ENCODE data around the gene CADM2. TPM values are rescaled to one million over a fixed set of nuclear protein-coding genes. Genes with fewer than 3 reads are reported as not detected.
A peak's percentile ranks its signal among the peaks of the same experiment; 100 is the strongest.

The CADM2 gene
- total RNA-seq, 1 donor from 2014 or later, result 2.9 TPM

DNA sequence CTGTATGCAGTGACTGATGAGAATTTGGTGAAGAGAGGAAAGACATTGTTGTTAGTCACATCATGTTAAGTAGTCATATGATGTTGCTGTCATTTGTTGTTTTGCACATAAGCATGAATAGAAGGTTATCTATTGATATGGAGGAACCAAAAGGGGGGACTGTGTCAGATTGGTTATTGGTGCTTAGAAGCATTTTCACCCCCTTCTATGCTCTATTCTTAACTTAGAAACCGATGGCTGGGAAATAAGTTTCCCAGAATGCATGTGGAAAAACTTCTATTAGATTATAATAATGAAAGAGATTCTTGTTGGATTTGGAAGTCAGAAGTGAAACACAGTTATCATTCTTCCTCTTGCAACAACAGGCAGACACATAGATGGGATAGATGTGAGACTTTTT lies 33.2 kb upstream of the CADM2 start:
- FAIRE-seq (no peak), DNase-seq (ENCODE audit: low read depth) (no peak)
- Histone ChIP-seq H3K27ac (ENCODE audit: low read depth, low read length) (no peak overlapping the region), H3K9ac (ENCODE audit: low read length) (no peak overlapping the region), H3K27me3 (ENCODE audit: insufficient read depth, low read length) (no peaks in the 10 kb centered on the region), H3K79me2 (ENCODE audit: insufficient read depth, low read length) (no peaks in the 10 kb centered on the region), H3K4me1 (ENCODE audit: insufficient read depth, low read length) (no peaks in the 10 kb centered on the region), H3K36me3 (ENCODE audit: insufficient read depth, low read length) (no peaks in the 10 kb centered on the region), H3K4me2 (ENCODE audit: low read length) (no peak overlapping the region), H3K9me3 (ENCODE audit: insufficient read depth, low read depth, low read length) (peaks cover 2% of the 10 kb centered on the region), H2AFZ (ENCODE audit: low read depth, low read length) (no peak overlapping the region), H3K4me3 (ENCODE audit: insufficient read depth, low read depth, low read length) (no peak overlapping the region), H4K20me1 (ENCODE audit: insufficient read depth, low read length) (no peaks in the 10 kb centered on the region)
- no peaks in the 10 kb centered on the region for H3K4me1 Mint-ChIP-seq (ENCODE audit: low read depth, unreplicated experiment)
- no peaks in the 10 kb centered on the region for H3K36me3 Mint-ChIP-seq (ENCODE audit: low read depth, unreplicated experiment)
- TF ChIP-seq, protein P1, sequence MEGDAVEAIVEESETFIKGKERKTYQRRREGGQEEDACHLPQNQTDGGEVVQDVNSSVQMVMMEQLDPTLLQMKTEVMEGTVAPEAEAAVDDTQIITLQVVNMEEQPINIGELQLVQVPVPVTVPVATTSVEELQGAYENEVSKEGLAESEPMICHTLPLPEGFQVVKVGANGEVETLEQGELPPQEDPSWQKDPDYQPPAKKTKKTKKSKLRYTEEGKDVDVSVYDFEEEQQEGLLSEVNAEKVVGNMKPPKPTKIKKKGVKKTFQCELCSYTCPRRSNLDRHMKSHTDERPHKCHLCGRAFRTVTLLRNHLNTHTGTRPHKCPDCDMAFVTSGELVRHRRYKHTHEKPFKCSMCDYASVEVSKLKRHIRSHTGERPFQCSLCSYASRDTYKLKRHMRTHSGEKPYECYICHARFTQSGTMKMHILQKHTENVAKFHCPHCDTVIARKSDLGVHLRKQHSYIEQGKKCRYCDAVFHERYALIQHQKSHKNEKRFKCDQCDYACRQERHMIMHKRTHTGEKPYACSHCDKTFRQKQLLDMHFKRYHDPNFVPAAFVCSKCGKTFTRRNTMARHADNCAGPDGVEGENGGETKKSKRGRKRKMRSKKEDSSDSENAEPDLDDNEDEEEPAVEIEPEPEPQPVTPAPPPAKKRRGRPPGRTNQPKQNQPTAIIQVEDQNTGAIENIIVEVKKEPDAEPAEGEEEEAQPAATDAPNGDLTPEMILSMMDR (IDR thresholded peaks at IDR 0.05; ENCODE audit: insufficient read depth, low read depth, low read length), result no peak
- no peak for TF ChIP-seq EZH2 (IDR thresholded peaks at IDR 0.05; ENCODE audit: insufficient read depth, low read length)
- H3K27me3 Mint-ChIP-seq (ENCODE audit: low read depth, unreplicated experiment), result no peaks in the 10 kb centered on the region
- no peak overlapping the region for H3K27ac Mint-ChIP-seq (ENCODE audit: unreplicated experiment)
- no peak overlapping the region for H3K4me3 Mint-ChIP-seq (ENCODE audit: unreplicated experiment)
- no peaks in the 10 kb centered on the region for H3K9me3 Mint-ChIP-seq (ENCODE audit: unreplicated experiment)

DNA sequence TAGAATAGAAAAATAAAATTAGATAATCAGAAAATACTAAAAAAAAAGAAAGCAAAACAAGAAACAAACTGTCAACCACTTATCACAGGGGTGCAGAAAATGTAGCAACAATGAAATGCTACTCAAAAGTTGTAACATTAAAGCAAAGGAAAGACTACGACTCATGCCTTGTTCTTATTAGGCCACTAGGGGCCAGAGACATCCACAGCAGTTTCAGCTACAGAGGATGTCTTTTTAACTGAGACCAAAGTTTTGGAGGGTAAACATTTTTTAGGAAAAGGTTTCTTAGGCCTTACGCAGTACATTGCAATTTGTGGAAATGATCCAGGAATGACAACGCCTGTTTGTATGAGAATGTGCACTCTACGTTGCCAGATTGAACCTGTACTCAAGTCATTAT lies 15.4 kb upstream of the CADM2 start:
- H3K4me3 Mint-ChIP-seq (ENCODE audit: unreplicated experiment), result no peak overlapping the region
- Histone ChIP-seq H3K4me3 (ENCODE audit: insufficient read depth, low read depth, low read length) (no peak overlapping the region), H3K4me1 (ENCODE audit: insufficient read depth, low read length) (no peaks in the 10 kb centered on the region), H3K27ac (ENCODE audit: low read depth, low read length) (no peak overlapping the region), H2AFZ (ENCODE audit: low read depth, low read length) (no peak overlapping the region), H3K4me2 (ENCODE audit: low read length) (no peak overlapping the region), H3K79me2 (ENCODE audit: insufficient read depth, low read length) (no peaks in the 10 kb centered on the region), H3K9ac (ENCODE audit: low read length) (no peak overlapping the region), H3K27me3 (ENCODE audit: insufficient read depth, low read length) (no peaks in the 10 kb centered on the region), H3K9me3 (ENCODE audit: insufficient read depth, low read depth, low read length) (no peaks in the 10 kb centered on the region), H4K20me1 (ENCODE audit: insufficient read depth, low read length) (no peaks in the 10 kb centered on the region), H3K36me3 (ENCODE audit: insufficient read depth, low read length) (no peaks in the 10 kb centered on the region)
- DNase-seq (ENCODE audit: low read depth) (no peak), FAIRE-seq (no peak)
- no peaks in the 10 kb centered on the region for H3K9me3 Mint-ChIP-seq (ENCODE audit: unreplicated experiment)
- TF ChIP-seq, protein P1 (IDR thresholded peaks at IDR 0.05; ENCODE audit: insufficient read depth, low read depth, low read length), result no peak
- no peak for TF ChIP-seq EZH2 (IDR thresholded peaks at IDR 0.05; ENCODE audit: insufficient read depth, low read length)
- H3K4me1 Mint-ChIP-seq (ENCODE audit: low read depth, unreplicated experiment), result no peaks in the 10 kb centered on the region
- no peaks in the 10 kb centered on the region for H3K36me3 Mint-ChIP-seq (ENCODE audit: low read depth, unreplicated experiment)
- H3K27ac Mint-ChIP-seq (ENCODE audit: unreplicated experiment), result no peak overlapping the region
- no peaks in the 10 kb centered on the region for H3K27me3 Mint-ChIP-seq (ENCODE audit: low read depth, unreplicated experiment)

GRCh38 chr3:84946240-84946639 lies 12.5 kb upstream of the CADM2 start:
- TF ChIP-seq, protein P1 (IDR thresholded peaks at IDR 0.05; ENCODE audit: insufficient read depth, low read depth, low read length), result no peak
- TF ChIP-seq EZH2 (IDR thresholded peaks at IDR 0.05; ENCODE audit: insufficient read depth, low read length), result no peak

More at GRCh38 chr3:84946240-84946639, 12.5 kb upstream of the CADM2 start:
- H3K4me1 Mint-ChIP-seq (ENCODE audit: low read depth, unreplicated experiment), result no peaks in the 10 kb centered on the region
- no peak overlapping the region for H3K27ac Mint-ChIP-seq (ENCODE audit: unreplicated experiment)
- no peaks in the 10 kb centered on the region for H3K9me3 Mint-ChIP-seq (ENCODE audit: unreplicated experiment)
- no peaks in the 10 kb centered on the region for H3K9me3 ChIP-seq (ENCODE audit: insufficient read depth, low read depth, low read length)
- H3K27me3 ChIP-seq (ENCODE audit: insufficient read depth, low read length), result no peaks in the 10 kb centered on the region
- H2AFZ ChIP-seq (ENCODE audit: low read depth, low read length), result no peak overlapping the region
- H3K36me3 Mint-ChIP-seq (ENCODE audit: low read depth, unreplicated experiment), result no peaks in the 10 kb centered on the region
- H3K27ac ChIP-seq (ENCODE audit: low read depth, low read length), result no peak overlapping the region
- no peaks in the 10 kb centered on the region for H4K20me1 ChIP-seq (ENCODE audit: insufficient read depth, low read length)
- H3K4me2 ChIP-seq (ENCODE audit: low read length), result no peak overlapping the region
- FAIRE-seq (no peak), DNase-seq (ENCODE audit: low read depth) (peak; percentile 1)
- H3K4me1 ChIP-seq (ENCODE audit: insufficient read depth, low read length), result no peaks in the 10 kb centered on the region
- H3K9ac ChIP-seq (ENCODE audit: low read length), result no peak overlapping the region
- no peaks in the 10 kb centered on the region for H3K27me3 Mint-ChIP-seq (ENCODE audit: low read depth, unreplicated experiment)
- no peak overlapping the region for H3K4me3 Mint-ChIP-seq (ENCODE audit: unreplicated experiment)
- H3K79me2 ChIP-seq (ENCODE audit: insufficient read depth, low read length), result no peaks in the 10 kb centered on the region
- H3K4me3 ChIP-seq (ENCODE audit: insufficient read depth, low read depth, low read length), result no peak overlapping the region
- H3K36me3 ChIP-seq (ENCODE audit: insufficient read depth, low read length), result no peaks in the 10 kb centered on the region
